ENCODE measurements around the gene FOXQ1. TPM values are rescaled to one million over a fixed set of nuclear protein-coding genes. Genes with fewer than 3 reads are reported as not detected.
A peak's percentile ranks its signal among the peaks of the same experiment; 100 is the strongest.

The FOXQ1 gene
- total RNA-seq, 1 donor from 2014 or later = not detected

DNA sequence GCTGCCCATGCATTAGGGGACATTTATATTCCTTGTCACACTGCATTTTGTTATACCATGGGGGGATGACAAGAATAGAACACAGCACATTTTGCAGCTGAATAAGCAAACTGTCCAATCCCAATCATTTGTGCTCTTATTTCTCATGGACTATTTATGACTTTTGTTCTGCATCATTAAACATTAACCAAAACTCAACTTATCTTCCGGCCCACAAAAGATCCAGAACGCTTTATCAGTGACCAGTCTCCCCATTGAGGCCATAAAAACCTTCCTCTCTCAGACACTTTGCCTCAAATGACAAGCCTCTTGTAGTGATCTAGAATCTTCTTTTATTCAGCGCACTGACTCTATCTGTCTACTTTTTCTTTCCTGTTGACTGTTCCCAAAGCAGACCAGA is 28.4 kb upstream of the FOXQ1 start:
- Mint-ChIP-seq H3K9me3 (ENCODE audit: low read depth) (no peaks in the 10 kb centered on the region), H3K27ac (ENCODE audit: unreplicated experiment) (no peak overlapping the region), H3K36me3 (ENCODE audit: low read depth) (no peaks in the 10 kb centered on the region), H3K27me3 (ENCODE audit: low read depth) (peaks cover 17% of the 10 kb centered on the region), H3K4me1 (ENCODE audit: low read depth) (peaks cover 15% of the 10 kb centered on the region), H3K4me3 (ENCODE audit: unreplicated experiment) (no peak overlapping the region)
- TF ChIP-seq, protein P1, sequence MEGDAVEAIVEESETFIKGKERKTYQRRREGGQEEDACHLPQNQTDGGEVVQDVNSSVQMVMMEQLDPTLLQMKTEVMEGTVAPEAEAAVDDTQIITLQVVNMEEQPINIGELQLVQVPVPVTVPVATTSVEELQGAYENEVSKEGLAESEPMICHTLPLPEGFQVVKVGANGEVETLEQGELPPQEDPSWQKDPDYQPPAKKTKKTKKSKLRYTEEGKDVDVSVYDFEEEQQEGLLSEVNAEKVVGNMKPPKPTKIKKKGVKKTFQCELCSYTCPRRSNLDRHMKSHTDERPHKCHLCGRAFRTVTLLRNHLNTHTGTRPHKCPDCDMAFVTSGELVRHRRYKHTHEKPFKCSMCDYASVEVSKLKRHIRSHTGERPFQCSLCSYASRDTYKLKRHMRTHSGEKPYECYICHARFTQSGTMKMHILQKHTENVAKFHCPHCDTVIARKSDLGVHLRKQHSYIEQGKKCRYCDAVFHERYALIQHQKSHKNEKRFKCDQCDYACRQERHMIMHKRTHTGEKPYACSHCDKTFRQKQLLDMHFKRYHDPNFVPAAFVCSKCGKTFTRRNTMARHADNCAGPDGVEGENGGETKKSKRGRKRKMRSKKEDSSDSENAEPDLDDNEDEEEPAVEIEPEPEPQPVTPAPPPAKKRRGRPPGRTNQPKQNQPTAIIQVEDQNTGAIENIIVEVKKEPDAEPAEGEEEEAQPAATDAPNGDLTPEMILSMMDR (IDR thresholded peaks at IDR 0.05) = no peak
- no peak for DNase-seq (ENCODE audit: low spot score)

- DNase-seq (ENCODE audit: low spot score) = no peak
- Mint-ChIP-seq H3K36me3 (ENCODE audit: low read depth) (no peaks in the 10 kb centered on the region), H3K4me1 (ENCODE audit: low read depth) (peaks cover 15% of the 10 kb centered on the region), H3K9me3 (ENCODE audit: low read depth) (no peaks in the 10 kb centered on the region), H3K4me3 (ENCODE audit: unreplicated experiment) (no peak overlapping the region), H3K27me3 (ENCODE audit: low read depth) (peaks cover 7% of the 10 kb centered on the region), H3K27ac (ENCODE audit: unreplicated experiment) (no peak overlapping the region)
- TF ChIP-seq, protein P1 (IDR thresholded peaks at IDR 0.05) = no peak
These were observed 26.3 kb upstream of the FOXQ1 start for GRCh38 chr6:1285556-1285955.

- H3K4me1 Mint-ChIP-seq (ENCODE audit: low read depth) = peaks cover 15% of the 10 kb centered on the region
- peaks cover 4% of the 10 kb centered on the region for H3K27me3 Mint-ChIP-seq (ENCODE audit: low read depth)
- no peak for DNase-seq (ENCODE audit: low spot score)
- H3K4me3 Mint-ChIP-seq (ENCODE audit: unreplicated experiment) = no peak overlapping the region
- TF ChIP-seq, protein P1 (IDR thresholded peaks at IDR 0.05) = no peak
- no peaks in the 10 kb centered on the region for H3K9me3 Mint-ChIP-seq (ENCODE audit: low read depth)
- peak overlapping the region; percentile 37 for H3K27ac Mint-ChIP-seq (ENCODE audit: unreplicated experiment)
- no peaks in the 10 kb centered on the region for H3K36me3 Mint-ChIP-seq (ENCODE audit: low read depth)
These were observed 25.9 kb upstream of the FOXQ1 start for GRCh38 chr6:1285956-1286355.

- Mint-ChIP-seq H3K9me3 (ENCODE audit: low read depth) (no peaks in the 10 kb centered on the region), H3K27ac (ENCODE audit: unreplicated experiment) (no peak overlapping the region), H3K36me3 (ENCODE audit: low read depth) (no peaks in the 10 kb centered on the region), H3K27me3 (ENCODE audit: low read depth) (no peaks in the 10 kb centered on the region), H3K4me3 (ENCODE audit: unreplicated experiment) (no peak overlapping the region), H3K4me1 (ENCODE audit: low read depth) (peaks cover 15% of the 10 kb centered on the region)
- TF ChIP-seq, protein P1 (IDR thresholded peaks at IDR 0.05) = no peak
- no peak for DNase-seq (ENCODE audit: low spot score)
These were observed 24.8 kb upstream of the FOXQ1 start for GRCh38 chr6:1287103-1287591.

DNA sequence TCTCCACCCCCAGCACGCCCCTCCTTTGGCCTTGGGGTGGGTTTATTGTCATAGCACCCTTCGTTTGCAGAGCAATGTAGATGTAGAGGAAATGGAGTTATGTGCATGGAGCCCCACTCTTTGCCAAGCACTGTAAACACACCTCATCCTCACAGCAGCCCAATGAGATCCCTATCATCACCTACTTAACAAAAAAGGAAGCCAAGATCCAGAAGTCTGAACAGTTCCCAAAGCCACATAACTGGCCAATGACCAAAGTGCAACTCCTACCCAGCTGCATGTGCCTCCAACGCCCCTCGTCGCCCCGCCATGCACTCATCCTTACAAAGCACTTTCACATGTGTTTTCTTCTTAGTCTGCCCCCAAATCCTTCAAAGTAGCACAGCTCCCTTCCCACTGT is 21.8 kb upstream of the FOXQ1 start:
- Mint-ChIP-seq H3K4me3 (ENCODE audit: unreplicated experiment) (no peak overlapping the region), H3K27me3 (ENCODE audit: low read depth) (peaks cover 12% of the 10 kb centered on the region), H3K27ac (ENCODE audit: unreplicated experiment) (no peak overlapping the region), H3K9me3 (ENCODE audit: low read depth) (peaks cover 12% of the 10 kb centered on the region), H3K4me1 (ENCODE audit: low read depth) (peaks cover 15% of the 10 kb centered on the region), H3K36me3 (ENCODE audit: low read depth) (no peaks in the 10 kb centered on the region)
- TF ChIP-seq, protein P1 (IDR thresholded peaks at IDR 0.05) = no peak
- no peak for DNase-seq (ENCODE audit: low spot score)
